Stromal cell of bone marrow (primary cell): ENCODE data around the gene CDCA3.
A peak's percentile ranks its signal among the peaks of the same experiment; 100 is the strongest.
"Not testable (repeated sequence)": the region's sequence is repeated elsewhere in the genome, so short reads cannot be mapped to it uniquely, and the experiment has no call there.

ENCODE experiments used
- DNase-seq: peaks from one replicate; pipeline ENCODE4 v3.0.0-alpha.2; 2012; ENCODE audit warnings: low read depth

Gene CDCA3

DNA sequence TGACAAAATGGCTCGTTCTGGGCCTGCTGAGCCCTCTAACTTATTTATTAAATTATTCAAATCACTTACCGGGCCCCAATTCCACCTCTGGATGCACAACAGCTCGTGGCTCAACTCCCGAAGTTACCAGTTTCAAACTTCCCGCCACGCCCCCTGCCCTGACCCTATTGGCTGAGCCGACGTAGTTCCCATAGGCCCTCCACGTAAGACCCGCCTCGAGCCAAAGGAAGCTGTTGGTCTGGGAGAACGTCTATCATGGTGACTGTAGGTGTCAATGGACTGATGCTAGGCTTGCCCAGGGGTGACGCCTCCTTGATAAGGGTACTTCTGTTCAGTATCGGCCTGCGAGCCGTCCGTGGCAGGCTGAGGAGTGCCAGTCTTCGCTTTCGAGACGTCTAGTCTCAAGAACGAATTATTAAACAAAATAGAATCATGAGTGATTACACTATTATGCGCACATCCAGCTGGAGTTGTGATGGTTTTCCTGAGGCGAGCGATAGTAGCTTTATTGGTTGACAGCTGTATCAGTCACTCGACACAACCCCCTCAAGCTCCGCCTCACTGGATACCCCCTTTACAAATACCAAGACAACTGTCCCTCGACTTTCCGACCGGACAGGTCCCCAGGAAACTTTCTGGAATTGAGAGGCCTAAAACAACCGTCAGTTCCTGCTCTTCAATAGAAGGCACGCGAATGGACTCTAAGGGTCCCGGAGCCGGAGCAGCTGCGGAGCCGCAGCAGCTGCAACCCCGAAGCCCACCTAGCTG lies at the start of gene CDCA3:
TSS of gene CDCA3 (minus strand) at position 134 of the 768 bp plus-strand sequence. CDS start 334 bp downstream, outside the sequence.
- DNase-seq: peak; percentile 98

GRCh38 chr12:6899837-6900519 lies 48.9 kb upstream of the CDCA3 start:
- DNase-seq: peak; percentile 53

DNA sequence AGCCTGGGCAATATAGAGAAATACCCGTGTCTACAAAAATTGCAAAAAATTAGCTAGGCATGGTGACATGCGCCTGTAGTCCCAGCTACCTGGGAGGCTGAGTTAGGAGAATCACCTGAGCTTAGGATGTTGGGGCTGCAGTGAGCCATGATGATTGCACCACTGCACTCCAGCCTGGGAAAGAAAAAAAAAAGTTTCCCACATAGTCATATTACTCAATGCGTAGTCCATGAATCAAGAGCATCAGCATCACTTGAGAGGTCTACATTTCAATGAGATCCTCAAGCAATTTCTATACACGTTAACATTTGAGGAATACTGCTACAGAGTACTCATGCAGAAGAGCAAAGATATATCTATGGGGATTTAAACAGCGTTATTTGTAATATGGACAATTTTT lies 48.3 kb upstream of the CDCA3 start:
- DNase-seq: no peak

DNA sequence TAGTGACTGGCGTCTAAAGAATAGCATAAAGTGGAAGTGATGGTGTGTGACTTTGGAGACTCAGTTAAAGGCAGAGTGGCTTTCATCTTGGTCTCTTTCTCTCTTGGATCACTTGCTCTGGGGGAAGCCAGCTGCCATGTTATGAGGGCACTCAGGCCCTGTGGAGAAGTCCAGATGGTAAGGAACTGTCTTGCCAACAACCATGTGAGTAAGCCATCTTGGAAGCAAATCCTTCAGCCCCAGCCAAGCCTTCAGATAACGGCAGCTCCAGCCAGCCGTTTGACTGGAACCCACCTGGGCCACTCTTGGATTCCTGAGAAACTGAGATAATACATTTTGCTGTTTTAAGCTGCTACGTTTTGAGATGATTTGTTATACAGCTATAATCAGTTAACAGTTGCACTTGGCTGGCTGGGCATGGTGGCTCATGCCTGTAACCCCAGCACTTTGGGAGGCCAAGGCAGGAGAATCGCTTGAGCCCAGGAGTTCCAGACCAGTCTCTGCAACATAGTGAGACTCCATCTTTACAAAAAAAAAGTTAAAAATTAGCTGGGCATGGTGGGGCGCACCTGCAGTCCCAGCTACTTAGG lies 45.9 kb upstream of the CDCA3 start:
- DNase-seq: no peak

GRCh38 chr12:6894321-6894720 lies 43.2 kb upstream of the CDCA3 start:
- no peak for DNase-seq

DNA sequence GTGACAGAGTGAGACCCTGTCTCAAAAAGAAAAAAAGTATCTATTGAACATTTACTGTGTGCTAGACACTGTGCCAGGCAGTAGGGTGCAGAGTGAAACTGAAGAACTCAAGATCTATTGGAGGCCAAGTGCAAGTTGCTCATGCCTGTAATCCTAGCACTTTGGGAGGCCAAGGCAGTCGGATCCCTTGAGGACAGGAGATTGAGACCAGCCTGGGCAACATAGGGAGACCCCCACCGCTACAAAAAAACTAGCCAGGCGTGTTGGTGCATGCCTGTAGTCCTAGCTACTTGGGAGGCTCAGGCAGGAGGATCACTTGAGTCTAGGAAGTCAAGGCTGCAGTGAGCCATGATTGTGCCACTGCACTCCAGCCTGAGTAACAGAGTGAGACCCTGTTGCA lies 41.6 kb upstream of the CDCA3 start:
- DNase-seq: not testable (repeated sequence)

DNA sequence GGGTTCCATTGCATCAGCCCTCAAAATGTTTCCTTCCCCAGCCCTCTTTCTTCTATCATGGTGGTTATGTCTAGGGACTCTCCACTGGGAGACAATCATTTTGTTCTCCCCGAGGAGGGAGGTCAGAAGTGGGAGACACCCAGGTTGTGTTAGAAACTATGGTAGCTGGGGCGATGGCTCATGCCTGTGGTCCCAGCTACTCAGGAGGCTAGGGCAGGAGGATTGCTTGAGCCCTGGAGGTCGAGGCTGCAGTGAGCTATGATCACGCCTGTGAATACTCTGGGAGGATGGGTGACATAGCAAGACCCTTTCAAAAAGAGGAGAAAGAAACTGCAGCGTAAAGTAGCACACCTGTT lies 40.5 kb upstream of the CDCA3 start:
- no peak for DNase-seq

- DNase-seq: peak; percentile 91
These were observed 39.9 kb upstream of the CDCA3 start for GRCh38 chr12:6890789-6891645.

GRCh38 chr12:6889775-6890573 lies 38.9 kb upstream of the CDCA3 start:
- DNase-seq: not testable (repeated sequence)

DNA sequence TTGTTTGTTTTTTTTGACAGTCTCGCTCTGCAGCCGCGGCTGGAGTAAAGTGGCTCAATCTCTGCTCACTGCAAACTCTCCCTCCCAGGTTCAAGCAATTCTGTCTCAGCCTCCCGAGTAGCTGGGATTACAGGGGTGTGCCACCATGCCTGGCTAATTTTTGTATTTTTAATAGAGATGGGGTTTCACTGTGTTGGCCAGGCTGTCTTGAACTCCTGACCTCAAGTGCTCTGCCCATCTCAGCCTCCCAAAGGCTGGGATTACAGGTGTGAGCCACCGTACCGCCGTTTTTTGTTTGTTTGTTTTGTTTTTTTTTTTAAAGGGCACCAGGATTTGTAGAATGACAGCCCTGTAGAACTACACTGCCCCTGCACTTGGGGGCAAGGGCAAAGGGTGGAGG lies 37.7 kb upstream of the CDCA3 start:
- not testable (repeated sequence) for DNase-seq

DNA sequence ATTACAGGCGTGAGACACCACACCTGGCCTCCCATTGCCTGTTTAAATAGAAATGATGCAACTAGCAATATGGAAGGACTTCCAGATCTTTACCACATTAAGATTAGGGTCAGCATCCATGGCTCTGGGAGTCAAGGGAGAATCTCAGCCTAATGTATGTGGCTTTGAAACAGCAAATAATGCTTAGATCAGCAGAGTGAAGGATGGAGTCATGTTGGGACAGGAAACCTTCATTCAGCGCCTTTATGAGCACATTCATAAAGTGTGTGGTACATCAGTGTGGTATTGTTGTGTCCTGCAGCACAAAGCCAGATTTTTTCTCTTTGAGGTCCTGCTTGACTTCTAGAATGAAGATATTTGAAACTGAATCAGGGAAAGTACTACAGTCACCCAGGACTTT lies 37.3 kb upstream of the CDCA3 start:
- DNase-seq: no peak

- DNase-seq: no peak
These were observed 36.4 kb upstream of the CDCA3 start for GRCh38 chr12:6887460-6887859.

DNA sequence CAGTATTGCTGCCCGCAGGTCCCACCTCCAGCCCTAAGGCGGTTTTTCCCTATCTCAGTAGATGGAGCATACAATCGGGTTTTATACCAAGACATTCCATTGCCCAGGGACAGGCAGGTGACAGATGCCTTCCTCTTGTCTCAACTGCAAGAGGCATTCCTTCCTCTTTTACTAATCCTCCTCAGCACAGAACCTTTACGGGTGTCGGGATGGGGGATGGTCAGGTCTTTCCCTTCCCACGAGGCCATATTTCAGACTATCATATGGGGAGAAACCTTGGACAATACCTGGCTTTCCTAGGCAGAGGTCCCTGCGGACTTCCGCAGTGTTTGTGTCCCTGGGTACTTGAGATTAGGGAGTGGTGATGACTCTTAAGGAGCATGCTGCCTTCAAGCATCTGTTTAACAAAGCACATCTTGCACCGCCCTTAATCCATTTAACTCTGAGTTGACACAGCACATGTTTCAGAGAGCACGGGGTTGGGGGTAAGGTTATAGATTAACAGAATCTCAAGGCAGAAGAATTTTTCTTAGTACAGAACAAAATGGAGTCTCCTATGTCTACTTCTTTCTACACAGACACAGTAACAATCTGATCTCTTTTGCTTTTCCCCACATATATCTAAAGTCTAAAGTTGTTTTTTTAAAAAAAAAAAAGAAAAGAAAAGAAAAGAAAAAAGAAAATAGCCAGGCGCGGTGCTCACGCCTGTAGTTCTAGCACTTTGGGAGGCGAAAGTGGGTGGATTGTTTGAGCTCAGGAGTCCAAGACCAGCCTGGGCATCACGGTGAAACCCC lies 35.3 kb upstream of the CDCA3 start:
- not testable (repeated sequence) for DNase-seq

GRCh38 chr12:6884539-6884938 lies 33.5 kb upstream of the CDCA3 start:
- DNase-seq: no peak

- no peak for DNase-seq
These were observed 32.6 kb upstream of the CDCA3 start for GRCh38 chr12:6883683-6884082.

- no peak for DNase-seq
These were observed 32.2 kb upstream of the CDCA3 start for GRCh38 chr12:6883252-6883651.

DNA sequence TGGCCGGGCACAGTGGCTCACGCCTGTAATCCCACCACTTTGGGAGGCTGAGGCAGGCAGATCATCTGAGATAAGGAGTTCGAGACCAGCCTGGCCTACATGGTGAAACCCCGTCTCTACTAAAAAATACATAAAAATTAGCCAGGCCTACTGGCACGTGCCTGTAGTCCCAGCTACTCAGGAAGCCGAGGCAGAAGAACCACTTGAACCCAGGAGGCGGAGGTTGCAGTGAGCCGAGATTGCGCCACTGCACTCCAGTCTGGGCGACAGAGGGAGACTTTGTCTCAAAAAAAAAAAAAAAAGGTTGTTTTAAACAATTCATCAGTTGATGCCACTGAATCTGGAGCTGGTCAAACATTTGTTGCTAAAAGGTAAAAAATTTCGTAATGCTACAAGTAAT lies 28.7 kb upstream of the CDCA3 start:
- DNase-seq: not testable (repeated sequence)

DNA sequence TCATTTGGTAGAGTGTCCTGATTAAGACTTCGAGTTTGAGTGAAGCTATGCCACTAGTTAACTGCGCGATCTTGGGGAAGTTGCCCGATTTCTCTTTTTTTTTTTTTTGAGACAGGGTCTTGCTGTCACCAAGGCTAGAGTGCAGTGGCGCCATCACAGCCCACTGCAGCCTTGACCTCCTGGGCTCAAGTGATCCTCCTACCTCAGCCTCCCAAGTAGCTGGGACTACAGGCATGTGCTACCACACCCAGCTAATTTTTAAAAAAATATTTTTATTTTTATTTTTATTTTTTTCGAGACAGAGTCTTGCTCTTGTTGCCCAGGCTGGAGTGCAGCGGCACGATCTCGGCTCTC lies 22.9 kb upstream of the CDCA3 start:
- not testable (repeated sequence) for DNase-seq

DNA sequence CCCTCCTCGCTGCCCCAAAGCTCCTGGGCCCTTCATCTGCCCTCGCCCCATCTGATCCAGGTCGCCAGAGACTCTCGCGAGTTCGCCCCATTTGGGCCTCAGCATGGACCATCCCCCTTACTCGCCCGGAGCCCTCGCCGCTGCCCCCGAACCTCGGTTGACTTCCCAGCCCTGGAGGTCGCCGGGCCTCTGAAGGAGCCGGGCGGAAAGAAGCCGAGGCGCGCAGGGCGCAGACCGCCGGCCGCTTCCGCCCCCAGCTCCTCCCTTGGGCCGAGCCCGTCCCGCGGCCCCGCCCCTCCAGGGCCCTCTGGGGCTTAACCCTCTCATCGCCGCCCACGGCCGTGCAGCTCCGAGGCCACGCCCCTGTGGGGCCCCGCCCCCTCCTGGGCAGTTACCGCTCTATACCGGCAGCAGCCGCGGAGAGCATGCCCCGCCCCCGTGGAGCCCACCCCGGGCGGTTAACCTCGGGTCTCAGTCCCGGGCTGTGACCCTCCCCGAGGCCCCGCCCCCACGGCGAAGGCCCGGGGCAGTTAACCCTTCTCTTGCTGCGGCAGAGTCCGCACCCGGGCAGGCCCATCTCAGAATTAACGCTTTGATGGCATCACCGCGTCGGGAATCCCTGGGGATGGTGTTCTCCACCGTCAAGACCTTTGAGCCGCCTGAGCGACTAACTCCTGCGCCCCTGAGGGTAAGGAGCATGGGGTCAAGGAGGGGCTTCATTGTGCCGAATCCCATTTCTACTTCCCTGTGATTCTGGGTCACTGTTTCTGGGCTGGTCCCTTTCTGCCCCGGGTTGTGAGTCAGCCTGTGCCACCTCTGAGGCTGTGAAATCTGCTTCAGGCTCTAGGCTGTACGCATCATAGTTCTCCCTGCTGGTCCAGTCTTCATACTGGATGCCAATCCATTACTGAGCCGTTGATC lies 22.3 kb upstream of the CDCA3 start, which contains the start of gene SPSB2:
TSS of gene SPSB2 (minus strand) at position 210 of the 921 bp plus-strand sequence. CDS start 402 bp downstream, outside the sequence.
- peak; percentile 93 for DNase-seq
